ENCODE measurements around the gene FRAT1. TPM values are rescaled to one million over a fixed set of nuclear protein-coding genes. Genes with fewer than 3 reads are reported as not detected.
"Not testable (repeated sequence)": the region's sequence is repeated elsewhere in the genome, so short reads cannot be mapped to it uniquely, and the experiment has no call there.

Gene FRAT1
- total and polyA plus RNA-seq, 10 donors = 6.0 to 27.2 (median 15.0) TPM

DNA sequence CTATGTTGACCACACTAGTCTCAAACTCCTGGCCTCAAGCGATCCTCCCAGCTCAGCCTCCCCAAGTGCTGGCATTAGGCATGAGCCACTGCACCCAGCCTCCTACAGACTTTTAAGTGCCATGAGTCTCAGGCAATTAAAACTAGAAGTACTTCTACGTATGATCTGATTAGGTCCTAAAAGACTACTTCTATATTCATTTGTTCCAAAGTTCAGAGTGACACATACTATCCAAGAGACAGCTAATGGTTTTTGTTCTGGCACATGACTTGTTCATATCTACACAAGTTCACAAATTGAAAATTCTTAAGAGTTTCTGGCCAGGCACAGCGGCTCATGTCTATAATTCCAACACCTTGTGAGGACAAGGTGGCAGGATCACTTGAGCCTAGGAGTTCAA, 38.3 kb upstream of the FRAT1 start:
- intact Hi-C loops (cut with DNase I; ENCODE audit: low total_unique reads) = no loop called here
- TF ChIP-seq, protein P1, sequence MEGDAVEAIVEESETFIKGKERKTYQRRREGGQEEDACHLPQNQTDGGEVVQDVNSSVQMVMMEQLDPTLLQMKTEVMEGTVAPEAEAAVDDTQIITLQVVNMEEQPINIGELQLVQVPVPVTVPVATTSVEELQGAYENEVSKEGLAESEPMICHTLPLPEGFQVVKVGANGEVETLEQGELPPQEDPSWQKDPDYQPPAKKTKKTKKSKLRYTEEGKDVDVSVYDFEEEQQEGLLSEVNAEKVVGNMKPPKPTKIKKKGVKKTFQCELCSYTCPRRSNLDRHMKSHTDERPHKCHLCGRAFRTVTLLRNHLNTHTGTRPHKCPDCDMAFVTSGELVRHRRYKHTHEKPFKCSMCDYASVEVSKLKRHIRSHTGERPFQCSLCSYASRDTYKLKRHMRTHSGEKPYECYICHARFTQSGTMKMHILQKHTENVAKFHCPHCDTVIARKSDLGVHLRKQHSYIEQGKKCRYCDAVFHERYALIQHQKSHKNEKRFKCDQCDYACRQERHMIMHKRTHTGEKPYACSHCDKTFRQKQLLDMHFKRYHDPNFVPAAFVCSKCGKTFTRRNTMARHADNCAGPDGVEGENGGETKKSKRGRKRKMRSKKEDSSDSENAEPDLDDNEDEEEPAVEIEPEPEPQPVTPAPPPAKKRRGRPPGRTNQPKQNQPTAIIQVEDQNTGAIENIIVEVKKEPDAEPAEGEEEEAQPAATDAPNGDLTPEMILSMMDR (IDR thresholded peaks at IDR 0.05 in 8 of 11, conservative IDR thresholded peaks at IDR 0.05 in 3 of 11) = no peak
- TF ChIP-seq POLR2AphosphoS5 (IDR thresholded peaks at IDR 0.05) = no peak
- no peak for TF ChIP-seq POLR2A (IDR thresholded peaks at IDR 0.05)
- WGBS, 5 donors = 79 to 96% (median 91%) methylated on average over 3 of the region's 3 CpGs

DNA sequence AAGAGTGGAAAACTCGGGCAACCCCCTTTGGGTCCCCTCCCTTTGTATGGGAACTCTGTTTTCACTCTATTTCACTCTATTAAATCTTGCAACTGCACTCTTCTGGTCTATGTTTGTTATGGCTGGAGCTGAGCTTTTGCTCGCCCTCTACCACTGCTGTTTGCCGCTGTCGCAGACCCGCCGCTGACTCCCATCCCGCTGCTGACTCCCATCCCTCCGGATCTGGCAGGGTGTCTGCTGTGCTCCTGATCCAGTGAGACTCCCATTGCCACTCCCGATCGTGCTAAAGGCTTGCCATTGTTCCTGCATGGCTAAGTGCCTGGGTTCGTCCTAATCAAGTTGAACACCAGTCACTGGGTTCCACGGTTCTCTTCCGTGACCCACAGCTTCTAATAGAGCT, 29.0 kb upstream of the FRAT1 start:
- H3K4me3 ChIP-seq; H3K27me3 ChIP-seq (replicated peaks in 1 of 7); DNase-seq; H3K9me3 ChIP-seq; H3K27ac ChIP-seq; intact Hi-C loops (cut with DNase I; ENCODE audit: low total_unique reads): not testable (repeated sequence)
- Histone ChIP-seq H3K36me3 (peaks cover 0 to 18% (median 8%) of the 10 kb centered on the region in 6 donors), H3K4me1 (peaks cover 8 to 38% (median 19%) of the 10 kb centered on the region in 6 donors)
- 95 to 96% (median 96%) methylated on average over 11 to 13 of the region's 13 CpGs for WGBS, 5 donors

More for the DNA sequence above, 38.3 kb upstream of the FRAT1 start:
- DNase-seq = no peak
- Histone ChIP-seq H3K4me3 (no peak overlapping the region), H3K27ac (no peak overlapping the region), H3K27me3 (replicated peaks in 1 of 7) (no peaks in the 10 kb centered on the region), H3K36me3 (no peaks in the 10 kb centered on the region), H3K4me1 (peaks cover 7 to 34% (median 25%) of the 10 kb centered on the region in 6 donors), H3K9me3 (no peaks in the 10 kb centered on the region)

DNA sequence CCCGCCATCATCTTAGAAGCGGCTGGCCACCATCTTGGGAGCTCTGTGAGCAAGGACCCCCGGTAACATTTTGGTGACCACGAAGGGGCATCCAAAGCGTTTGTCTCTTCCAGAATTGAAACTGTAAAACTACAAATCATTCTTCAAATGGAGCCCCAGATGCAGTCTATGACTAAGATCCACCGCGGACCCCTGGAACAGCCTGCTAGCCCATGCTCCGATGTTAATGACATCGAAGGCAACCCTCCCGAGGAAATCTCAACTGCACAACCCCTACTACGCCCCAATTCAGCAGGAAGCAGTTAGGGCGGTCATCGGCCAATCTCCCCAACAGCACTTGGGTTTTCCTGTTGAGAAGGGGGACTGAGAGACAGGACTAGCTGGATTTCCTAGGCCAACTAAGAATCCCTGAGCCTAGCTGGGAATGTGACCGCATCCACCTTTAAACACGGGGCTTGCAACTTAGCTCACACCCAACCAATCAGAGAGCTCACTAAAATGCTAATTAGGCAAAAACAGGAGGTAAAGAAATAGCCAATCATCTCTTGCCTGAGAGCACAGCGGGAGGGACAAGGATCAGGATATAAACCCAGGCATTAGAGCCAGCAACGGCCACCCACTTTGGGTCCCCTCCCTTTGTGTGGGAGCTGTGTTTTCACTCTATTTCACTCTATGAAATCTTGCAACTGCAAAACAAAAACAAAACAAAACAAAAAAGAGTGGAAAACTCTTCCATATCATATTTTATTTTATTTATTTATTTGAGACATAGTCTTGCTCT, 28.3 kb upstream of the FRAT1 start:
- H3K9me3 ChIP-seq; intact Hi-C loops (cut with DNase I; ENCODE audit: low total_unique reads); H3K27me3 ChIP-seq (replicated peaks in 1 of 7); DNase-seq: not testable (repeated sequence)
- Histone ChIP-seq H3K27ac (peak overlapping the region in 1 of 8 donors; percentile 99), H3K4me3 (peak overlapping the region in 4 of 8 donors; percentile 84 to 98 (median 86)), H3K36me3 (peaks cover 0 to 18% (median 8%) of the 10 kb centered on the region in 6 donors), H3K4me1 (peaks cover 8 to 38% (median 19%) of the 10 kb centered on the region in 6 donors)
- WGBS, 5 donors = 92 to 95% (median 94%) methylated on average over 16 to 17 of the region's 17 CpGs

DNA sequence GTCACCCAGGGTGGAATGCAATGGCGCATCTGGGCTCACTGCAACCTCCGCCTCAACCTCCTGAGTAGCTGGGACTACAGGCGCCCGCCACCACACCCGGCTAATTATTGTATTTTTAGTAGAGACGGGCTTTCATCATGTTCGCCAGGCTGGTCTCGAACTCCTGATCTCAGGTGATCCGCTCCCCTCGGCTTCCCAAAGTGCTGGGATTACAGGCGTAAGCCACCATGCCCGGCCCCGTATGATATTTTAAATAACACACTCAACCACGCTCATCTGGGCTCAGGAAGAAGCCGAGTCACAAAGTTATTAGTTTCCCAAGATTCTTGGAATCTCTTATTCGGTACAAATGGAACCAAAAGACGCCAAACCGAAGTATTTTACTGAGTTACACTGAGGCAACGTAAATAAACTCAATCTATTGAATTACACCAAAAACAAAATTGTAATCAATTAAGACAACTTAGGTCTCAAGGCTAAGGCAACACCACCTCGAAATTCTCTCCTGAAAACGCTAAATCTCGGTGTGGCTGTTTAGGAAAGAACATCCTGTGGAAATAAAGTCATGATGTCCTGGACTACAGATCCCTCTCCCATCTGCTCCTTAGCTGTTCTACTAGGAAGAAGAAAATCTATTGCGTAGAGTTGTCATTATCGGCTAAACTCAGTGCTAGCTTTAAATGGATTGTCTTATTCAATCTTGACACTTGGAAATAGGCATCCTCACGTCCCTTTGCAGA, 27.5 kb upstream of the FRAT1 start:
- Histone ChIP-seq H3K4me1 (peaks cover 8 to 31% (median 19%) of the 10 kb centered on the region in 6 donors), H3K36me3 (peaks cover 0 to 18% (median 8%) of the 10 kb centered on the region in 6 donors), H3K9me3 (no peaks in the 10 kb centered on the region), H3K27me3 (replicated peaks in 1 of 7) (no peaks in the 10 kb centered on the region), H3K4me3 (peak overlapping the region; percentile 77 to 98 (median 86)), H3K27ac (peak overlapping the region; percentile 89 to 99 (median 97))
- WGBS, 5 donors = 61 to 70% (median 61%) methylated on average over 25 of the region's 25 CpGs
- TF ChIP-seq, protein P1 (IDR thresholded peaks at IDR 0.05 in 8 of 11, conservative IDR thresholded peaks at IDR 0.05 in 3 of 11) = no peak
- TF ChIP-seq POLR2AphosphoS5 (IDR thresholded peaks at IDR 0.05) = no peak
- no peak for TF ChIP-seq POLR2A (IDR thresholded peaks at IDR 0.05)
- intact Hi-C loops (cut with DNase I; ENCODE audit: low total_unique reads) = no loop called here
- no peak for DNase-seq

All from spleen (tissue), 11 donors.